Spleen (tissue), 11 donors: ENCODE data around the gene CDON. TPM values are rescaled to one million over a fixed set of nuclear protein-coding genes. Genes with fewer than 3 reads are reported as not detected.

Experiments used
- DNase-seq: peaks from one replicate; pipeline ENCODE4 v3.0.0-alpha.2; 2020
- H3K27ac ChIP-seq, 8 donors: fragments of 200-600 bp; sonication (generic) in 7 of 8; 1 replicate in 4 of 8; 2 replicates in 4 of 8; pipeline versions ENCODE4 v1.5.0 to v1.8.0; 2016 to 2021; ENCODE audit warnings: inconsistent platforms in 4 of 8, mild to moderate bottlenecking in 4 of 8, moderate library complexity in 1 of 8
- H3K27me3 ChIP-seq, 7 donors: fragments of 200-600 bp; sonication (generic) in 6 of 7; replicated peaks in 1 of 7; 1 replicate in 4 of 7; 2 replicates in 3 of 7; pipeline versions ENCODE4 v1.5.0 to v1.8.0; 2016 to 2021; ENCODE audit warnings: inconsistent platforms in 3 of 7, mild to moderate bottlenecking in 1 of 7
- H3K36me3 ChIP-seq, 6 donors: fragments of 200-600 bp; sonication (generic) in 5 of 6; 1 replicate in 4 of 6; 2 replicates in 2 of 6; pipeline versions ENCODE4 v1.5.0 to v1.8.0; 2016 to 2021; ENCODE audit warnings: inconsistent platforms in 2 of 6
- H3K4me1 ChIP-seq, 6 donors: fragments of 200-600 bp; sonication (generic) in 5 of 6; 1 replicate in 3 of 6; 2 replicates in 3 of 6; pipeline versions ENCODE4 v1.5.0 to v1.8.0; 2016 to 2021; ENCODE audit warnings: inconsistent platforms in 3 of 6
- H3K4me3 ChIP-seq, 8 donors: fragments of 200-600 bp; sonication (generic) in 7 of 8; 1 replicate in 4 of 8; 2 replicates in 4 of 8; pipeline versions ENCODE4 v1.5.0 to v1.8.0; 2016 to 2021; ENCODE audit warnings: inconsistent platforms in 4 of 8, mild to moderate bottlenecking in 4 of 8, moderate library complexity in 2 of 8
- H3K9me3 ChIP-seq, 8 donors: fragments of 200-600 bp; sonication (generic) in 7 of 8; 1 replicate in 4 of 8; 2 replicates in 4 of 8; pipeline versions ENCODE4 v1.5.0 to v1.8.0; 2016 to 2021; ENCODE audit warnings: inconsistent platforms in 4 of 8
- CTCF ChIP-seq, 11 experiments: fragments of 200-600 bp in 7 of 11; fragments of 450-650 bp in 4 of 11; sonication (generic) in 4 of 11; IDR thresholded peaks in 8 of 11; conservative IDR thresholded peaks in 3 of 11; 1 replicate in 7 of 11; 2 replicates in 4 of 11; pipeline versions ENCODE4 v1.4.0 to v1.8.0; 2016 to 2021; ENCODE audit warnings: antibody characterized with exemption in 11 of 11, inconsistent platforms in 4 of 11, mild to moderate bottlenecking in 1 of 11
- POLR2A ChIP-seq, 3 donors: fragments of 450-650 bp; IDR thresholded peaks; one replicate each; pipeline ENCODE4 v1.5.1; 2017; ENCODE audit warnings: antibody characterized with exemption in 3 of 3, mild to moderate bottlenecking in 1 of 3
- POLR2AphosphoS5 ChIP-seq, 3 donors: sonication (generic); formaldehyde crosslinking; IDR thresholded peaks; one replicate each; pipeline ENCODE4 v1.5.1; 2017; ENCODE audit warnings: antibody characterized with exemption in 3 of 3
- WGBS, 5 donors: extraction: QIAGEN DNeasy Blood & Tissue Kit in 3 of 5; methylation state at CpG; one replicate each; pipeline versions ENCODE4 v1.1.5 to v1.1.7; 2013 to 2018; 5-methylcytosine and 5-hydroxymethylcytosine counted together
- intact Hi-C: fragments of 100-400 bp; cut with DNase I; formaldehyde crosslinking; loops from one replicate; pipeline ENCODE4 v1.15.0; 2023; ENCODE audit warnings: low total_unique reads
- polyA plus RNA-seq, 3 donors: library from polyadenylated mRNA; stranded (reverse); fragments of 200-250 nt; gene quantifications; one replicate each; pipeline ENCODE4 v1.2.1, GENCODE V29; 2013
- total RNA-seq, 7 donors: library from RNA; depleted of rRNA in 3 of 7; stranded (reverse); fragments of >200 nt in 3 of 7; fragmentation: NEBNext Ultra II Directional in 4 of 7; extraction: Animal tissue kit (Norgen Biotek cat#: 25700) in 4 of 7; gene quantifications; one replicate each; pipeline versions ENCODE4 v1.1.0 to v1.2.1, GENCODE V29; 2016 to 2021
- donor health status: healthy with polysubstance abuse.
- donor health status: DM: no; HTN: no; CAD: no; lungs with moderate emphysema.
- donor health status: DM: no; HTN: no; CAD: no.
- donor health status: Bipolar disorder and iron deficiency.
- donor health status: healthy.
- donor health status: DM: no; HTN: no; CAD: no.
- donor health status: DM: yes; HTN: yes; CAD: no.

CDON gene
- total and polyA plus RNA-seq, 10 donors = 0.30 to 5.3 (median 2.3) TPM

- DNase-seq = peak; percentile 61
- TF ChIP-seq POLR2AphosphoS5 (IDR thresholded peaks at IDR 0.05) = no peak
- TF ChIP-seq CTCF (IDR thresholded peaks at IDR 0.05 in 8 of 11, conservative IDR thresholded peaks at IDR 0.05 in 3 of 11) = no peak
- no peak for TF ChIP-seq POLR2A (IDR thresholded peaks at IDR 0.05)
- intact Hi-C loops = no loop called here
- Histone ChIP-seq H3K27ac (no peak overlapping the region), H3K4me1 (no peaks in the 10 kb centered on the region), H3K9me3 (no peaks in the 10 kb centered on the region), H3K4me3 (no peak overlapping the region), H3K36me3 (no peaks in the 10 kb centered on the region), H3K27me3 (peaks cover 0 to 32% (median 0%) of the 10 kb centered on the region in 7 donors)
- 70 to 87% (median 77%) methylated on average over 9 of the region's 9 CpGs for WGBS, 5 donors
Measured at GRCh38 chr11:125929445-125930075, 133.1 kb downstream of the CDON start.

GRCh38 chr11:125926682-125927081, 136.0 kb downstream of the CDON start:
- no peaks in the 10 kb centered on the region for H3K9me3 ChIP-seq
- peaks cover 0 to 38% (median 0%) of the 10 kb centered on the region in 7 donors for H3K27me3 ChIP-seq
- TF ChIP-seq POLR2A (IDR thresholded peaks at IDR 0.05) (no peak), POLR2AphosphoS5 (IDR thresholded peaks at IDR 0.05) (no peak), CTCF (IDR thresholded peaks at IDR 0.05 in 8 of 11, conservative IDR thresholded peaks at IDR 0.05 in 3 of 11) (no peak)
- H3K4me1 ChIP-seq = peaks cover 0 to 4% (median 0%) of the 10 kb centered on the region in 6 donors
- no peaks in the 10 kb centered on the region for H3K36me3 ChIP-seq
- peak; percentile 47 for DNase-seq
- H3K4me3 ChIP-seq = no peak overlapping the region
- no peak overlapping the region for H3K27ac ChIP-seq
- WGBS, 5 donors = 87 to 92% (median 92%) methylated on average over 12 of the region's 12 CpGs
- intact Hi-C loops = no loop called here

- 72 to 90% (median 75%) methylated on average over 3 of the region's 3 CpGs for WGBS, 5 donors
- no peak for TF ChIP-seq POLR2AphosphoS5 (IDR thresholded peaks at IDR 0.05)
- TF ChIP-seq CTCF (IDR thresholded peaks at IDR 0.05 in 8 of 11, conservative IDR thresholded peaks at IDR 0.05 in 3 of 11) = no peak
- TF ChIP-seq POLR2A (IDR thresholded peaks at IDR 0.05) = no peak
- DNase-seq = no peak
- Histone ChIP-seq H3K4me1 (peaks cover 0 to 4% (median 0%) of the 10 kb centered on the region in 6 donors), H3K27ac (no peak overlapping the region), H3K9me3 (no peaks in the 10 kb centered on the region), H3K4me3 (no peak overlapping the region), H3K36me3 (no peaks in the 10 kb centered on the region), H3K27me3 (peaks cover 0 to 40% (median 0%) of the 10 kb centered on the region in 7 donors)
- intact Hi-C loops = no loop called here
Measured at GRCh38 chr11:125925804-125926203, 136.9 kb downstream of the CDON start.

DNA sequence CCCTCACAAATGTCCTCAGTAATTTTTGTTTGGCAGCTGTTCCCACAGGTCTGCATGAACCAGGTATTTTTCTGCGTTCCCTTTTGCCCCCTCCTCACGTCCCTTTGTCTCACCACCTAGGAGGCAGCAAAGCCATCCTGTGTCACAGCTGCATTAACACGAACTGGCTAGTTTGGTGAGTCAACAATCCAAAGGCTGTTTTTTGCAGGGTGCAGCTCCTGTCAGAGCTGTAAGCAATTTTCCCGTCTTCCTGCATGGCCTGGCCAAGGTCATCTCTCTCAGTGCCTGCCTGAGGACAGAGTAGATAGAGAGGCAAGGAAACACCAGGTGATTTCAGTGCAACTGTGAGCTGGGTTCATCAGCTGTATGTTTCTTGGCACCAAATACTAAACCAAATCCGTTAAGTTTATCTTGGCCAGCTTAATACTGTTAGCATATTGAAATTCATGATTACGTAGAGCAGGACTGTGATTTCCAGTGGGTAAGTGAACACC, 137.4 kb downstream of the CDON start:
- 64 to 79% (median 73%) methylated on average over 6 of the region's 6 CpGs for WGBS, 5 donors
- H3K4me1 ChIP-seq = peaks cover 0 to 4% (median 0%) of the 10 kb centered on the region in 6 donors
- no peaks in the 10 kb centered on the region for H3K9me3 ChIP-seq
- TF ChIP-seq CTCF (IDR thresholded peaks at IDR 0.05 in 8 of 11, conservative IDR thresholded peaks at IDR 0.05 in 3 of 11) (no peak), POLR2A (IDR thresholded peaks at IDR 0.05) (no peak), POLR2AphosphoS5 (IDR thresholded peaks at IDR 0.05) (no peak)
- DNase-seq = no peak
- peaks cover 0 to 37% (median 0%) of the 10 kb centered on the region in 7 donors for H3K27me3 ChIP-seq
- intact Hi-C loops = no loop called here
- no peaks in the 10 kb centered on the region for H3K36me3 ChIP-seq
- no peak overlapping the region for H3K27ac ChIP-seq
- H3K4me3 ChIP-seq = no peak overlapping the region
